ENCODE results near the gene CHRNA1. TPM values are rescaled to one million over a fixed set of nuclear protein-coding genes. Genes with fewer than 3 reads are reported as not detected.
A peak's percentile ranks its signal among the peaks of the same experiment; 100 is the strongest.

CHRNA1 gene
- polyA plus RNA-seq, 1 of the 3 experiments (the other 2 are of a cell fraction) = 0.02 TPM

DNA sequence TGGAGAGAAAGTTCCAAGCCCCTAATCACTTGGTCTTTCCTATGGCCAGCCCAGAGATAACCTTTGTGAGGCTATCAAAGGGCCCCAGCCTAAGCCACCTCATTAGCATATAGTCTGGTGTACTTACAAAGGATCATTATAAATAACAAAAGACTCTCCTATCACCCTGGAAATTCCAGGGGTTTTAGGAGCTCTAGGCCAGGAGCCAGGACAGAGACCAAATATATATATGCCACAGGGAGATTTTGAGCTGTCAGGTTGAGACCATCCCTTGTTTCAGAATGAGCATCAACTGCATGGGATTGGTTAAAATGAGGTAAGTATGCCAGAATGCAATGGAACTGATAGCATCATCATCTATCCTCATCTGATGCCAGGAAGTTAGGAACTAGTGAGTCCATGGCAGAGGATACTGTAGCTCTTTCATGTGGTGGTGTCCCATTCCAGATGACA is 32.1 kb upstream of the CHRNA1 start:
- POLR2A ChIA-PET = interaction anchor here (0.5 to 0.6 kb wide), 2 partner anchors 21 to 371 kb away, joined by 4 to 7 read pairs; no protein-coding TSS in a partner anchor

DNA sequence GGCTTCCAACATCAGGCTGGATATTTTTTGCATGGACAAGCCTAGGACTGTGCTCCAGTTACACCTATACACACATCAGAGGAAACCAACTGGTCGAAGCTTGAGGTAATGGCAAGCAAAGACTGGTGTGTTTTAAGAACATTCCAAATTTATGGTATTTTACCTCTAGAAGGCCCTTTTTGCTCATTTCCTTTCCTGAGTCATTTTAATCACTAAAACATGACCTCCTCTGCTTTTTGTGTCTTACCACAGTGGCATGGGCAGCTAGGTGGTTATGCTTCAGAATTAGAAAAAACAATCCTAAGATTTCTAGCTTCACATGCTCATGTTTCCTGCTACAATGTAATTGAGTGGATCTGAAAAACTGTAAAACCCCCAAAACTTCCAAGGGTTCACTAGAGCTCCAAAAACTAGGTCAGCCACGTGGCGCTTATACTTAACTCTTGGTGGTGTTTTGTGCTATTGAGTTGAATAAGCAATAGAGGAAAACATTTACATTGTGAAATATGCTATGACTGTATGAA is 30.6 kb upstream of the CHRNA1 start:
- 81% methylated on average over 3 of the region's 3 CpGs for WGBS (ENCODE audit: low lambda C conversion rate)
- H3K79me2 ChIP-seq (ENCODE audit: insufficient read depth) = no peaks in the 10 kb centered on the region

More for the DNA sequence above, 32.1 kb upstream of the CHRNA1 start:
- TF ChIP-seq SMC3 (IDR thresholded peaks at IDR 0.05; ENCODE audit: low read depth, low read length) (no peak), TCF12 (IDR thresholded peaks at IDR 0.05) (peak; percentile 5; the same call in 1 of the 2 replicates), TAF1 (IDR thresholded peaks at IDR 0.05; ENCODE audit: borderline replicate concordance, low read depth, low read length) (no peak), RXRA (IDR thresholded peaks at IDR 0.05; ENCODE audit: borderline replicate concordance, low read depth) (no peak), NFIC (IDR thresholded peaks at IDR 0.05; ENCODE audit: borderline replicate concordance) (no peak)
- Histone ChIP-seq H3K4me3 (ENCODE audit: low read depth in 2 of 2, low read length in 1 of 2) (no peak overlapping the region), H4K20me1 (ENCODE audit: insufficient read depth) (no peaks in the 10 kb centered on the region), H3K4me2 (no peak overlapping the region), H3K9me2 (no peaks in the 10 kb centered on the region), H3K27ac (ENCODE audit: low read depth in 2 of 2, low read length in 1 of 2) (no peak overlapping the region; a peak in 1 of 4 replicates), H3K4me1 (ENCODE audit: control insufficient read depth in 1 of 2, insufficient read depth in 2 of 2, low read depth in 1 of 2, low read length in 1 of 2) (peaks cover 0 to 5% of the 10 kb centered on the region in 2 experiments; a peak in 3 of 4 replicates), H3F3A (replicated peaks; ENCODE audit: insufficient read depth) (peaks cover 4% of the 10 kb centered on the region), H3K79me2 (ENCODE audit: insufficient read depth) (no peaks in the 10 kb centered on the region), H3K9ac (no peak overlapping the region), H2AFZ (ENCODE audit: low read depth) (no peak overlapping the region), H3K36me3 (replicated peaks in 1 of 2; ENCODE audit: control insufficient read depth in 1 of 2, insufficient read depth in 2 of 2, low read length in 1 of 2) (peaks cover 16 to 35% of the 10 kb centered on the region in 2 experiments), H3K9me3 (no peaks in the 10 kb centered on the region), H3K27me3 (ENCODE audit: insufficient read depth) (no peaks in the 10 kb centered on the region)
- no peak for DNase-seq
- CTCF ChIA-PET = interaction anchor here (1.0 to 3.4 kb wide), 6 partner anchors 9 to 47 kb away, joined by 3 to 16 read pairs (median 4); no protein-coding TSS in a partner anchor

More for the DNA sequence above, 30.6 kb upstream of the CHRNA1 start:
- Histone ChIP-seq H3K4me3 (ENCODE audit: low read depth in 2 of 2, low read length in 1 of 2) (no peak overlapping the region), H3K4me1 (ENCODE audit: control insufficient read depth in 1 of 2, insufficient read depth in 2 of 2, low read depth in 1 of 2, low read length in 1 of 2) (peaks cover 2 to 5% of the 10 kb centered on the region in 2 experiments; a peak in 3 of 4 replicates), H3K9me2 (no peaks in the 10 kb centered on the region), H3K9me3 (no peaks in the 10 kb centered on the region), H4K20me1 (ENCODE audit: insufficient read depth) (no peaks in the 10 kb centered on the region), H3K27me3 (ENCODE audit: insufficient read depth) (no peaks in the 10 kb centered on the region), H3K27ac (ENCODE audit: low read depth in 2 of 2, low read length in 1 of 2) (peak overlapping the region; percentile 16 to 35; a peak in 3 of 4 replicates), H3K9ac (no peak overlapping the region), H3K4me2 (no peak overlapping the region), H3F3A (replicated peaks; ENCODE audit: insufficient read depth) (peaks cover 4% of the 10 kb centered on the region), H3K36me3 (replicated peaks in 1 of 2; ENCODE audit: control insufficient read depth in 1 of 2, insufficient read depth in 2 of 2, low read length in 1 of 2) (peaks cover 11 to 22% of the 10 kb centered on the region in 2 experiments), H2AFZ (ENCODE audit: low read depth) (no peak overlapping the region)
- TF ChIP-seq, protein P1, sequence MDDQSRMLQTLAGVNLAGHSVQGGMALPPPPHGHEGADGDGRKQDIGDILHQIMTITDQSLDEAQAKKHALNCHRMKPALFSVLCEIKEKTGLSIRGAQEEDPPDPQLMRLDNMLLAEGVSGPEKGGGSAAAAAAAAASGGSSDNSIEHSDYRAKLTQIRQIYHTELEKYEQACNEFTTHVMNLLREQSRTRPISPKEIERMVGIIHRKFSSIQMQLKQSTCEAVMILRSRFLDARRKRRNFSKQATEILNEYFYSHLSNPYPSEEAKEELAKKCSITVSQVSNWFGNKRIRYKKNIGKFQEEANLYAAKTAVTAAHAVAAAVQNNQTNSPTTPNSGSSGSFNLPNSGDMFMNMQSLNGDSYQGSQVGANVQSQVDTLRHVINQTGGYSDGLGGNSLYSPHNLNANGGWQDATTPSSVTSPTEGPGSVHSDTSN (IDR thresholded peaks at IDR 0.05) = no peak
- TF ChIP-seq, protein P2, sequence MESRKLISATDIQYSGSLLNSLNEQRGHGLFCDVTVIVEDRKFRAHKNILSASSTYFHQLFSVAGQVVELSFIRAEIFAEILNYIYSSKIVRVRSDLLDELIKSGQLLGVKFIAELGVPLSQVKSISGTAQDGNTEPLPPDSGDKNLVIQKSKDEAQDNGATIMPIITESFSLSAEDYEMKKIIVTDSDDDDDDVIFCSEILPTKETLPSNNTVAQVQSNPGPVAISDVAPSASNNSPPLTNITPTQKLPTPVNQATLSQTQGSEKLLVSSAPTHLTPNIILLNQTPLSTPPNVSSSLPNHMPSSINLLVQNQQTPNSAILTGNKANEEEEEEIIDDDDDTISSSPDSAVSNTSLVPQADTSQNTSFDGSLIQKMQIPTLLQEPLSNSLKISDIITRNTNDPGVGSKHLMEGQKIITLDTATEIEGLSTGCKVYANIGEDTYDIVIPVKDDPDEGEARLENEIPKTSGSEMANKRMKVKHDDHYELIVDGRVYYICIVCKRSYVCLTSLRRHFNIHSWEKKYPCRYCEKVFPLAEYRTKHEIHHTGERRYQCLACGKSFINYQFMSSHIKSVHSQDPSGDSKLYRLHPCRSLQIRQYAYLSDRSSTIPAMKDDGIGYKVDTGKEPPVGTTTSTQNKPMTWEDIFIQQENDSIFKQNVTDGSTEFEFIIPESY (IDR thresholded peaks at IDR 0.05; ENCODE audit: borderline replicate concordance, low read depth) = no peak
- TF ChIP-seq, protein P3, sequence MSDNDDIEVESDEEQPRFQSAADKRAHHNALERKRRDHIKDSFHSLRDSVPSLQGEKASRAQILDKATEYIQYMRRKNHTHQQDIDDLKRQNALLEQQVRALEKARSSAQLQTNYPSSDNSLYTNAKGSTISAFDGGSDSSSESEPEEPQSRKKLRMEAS (IDR thresholded peaks at IDR 0.05; ENCODE audit: low read depth) = no peak
- no peak for TF ChIP-seq SIN3A (IDR thresholded peaks at IDR 0.05; ENCODE audit: borderline replicate concordance, low read depth, low read length)
- TF ChIP-seq SMC3 (IDR thresholded peaks at IDR 0.05; ENCODE audit: low read depth, low read length) = no peak
- TF ChIP-seq FOXM1 (IDR thresholded peaks at IDR 0.05; ENCODE audit: low read depth) = no peak
- no peak for DNase-seq
- ChIA-PET POLR2A (no interaction called here), CTCF (interaction anchor here (1.0 to 3.4 kb wide), 4 partner anchors 9 to 45 kb away, joined by 3 to 16 read pairs (median 4); no protein-coding TSS in a partner anchor)
